Fibroblast of villous mesenchyme (primary cell): ENCODE data around the gene PNMA6E. TPM values are rescaled to one million over a fixed set of nuclear protein-coding genes. Genes with fewer than 3 reads are reported as not detected.

Experiments used
- DNase-seq: peaks from one replicate; pipeline ENCODE4 v3.0.0-alpha.2; 2010; ENCODE audit warnings: low read depth
- H3K4me3 ChIP-seq: 2 replicates; pipeline ENCODE4 v1.5.1; 2011; ENCODE audit warnings: low read depth, mild to moderate bottlenecking, low read length
- total RNA-seq: library from RNA; depleted of rRNA; stranded (reverse); fragments of >200 nt; gene quantifications from 2 replicates; pipeline ENCODE4 v1.2.3, GENCODE V29; 2012
- TF ChIP-seq, protein P1 (sequence below): IDR thresholded peaks from 2 replicates; pipeline ENCODE4 v1.5.1; 2012; ENCODE audit warnings: low read depth, mild to moderate bottlenecking, low read length; ENCODE audit not compliant: insufficient read depth

The PNMA6E gene
- total RNA-seq, 1 donor, result not detected

DNA sequence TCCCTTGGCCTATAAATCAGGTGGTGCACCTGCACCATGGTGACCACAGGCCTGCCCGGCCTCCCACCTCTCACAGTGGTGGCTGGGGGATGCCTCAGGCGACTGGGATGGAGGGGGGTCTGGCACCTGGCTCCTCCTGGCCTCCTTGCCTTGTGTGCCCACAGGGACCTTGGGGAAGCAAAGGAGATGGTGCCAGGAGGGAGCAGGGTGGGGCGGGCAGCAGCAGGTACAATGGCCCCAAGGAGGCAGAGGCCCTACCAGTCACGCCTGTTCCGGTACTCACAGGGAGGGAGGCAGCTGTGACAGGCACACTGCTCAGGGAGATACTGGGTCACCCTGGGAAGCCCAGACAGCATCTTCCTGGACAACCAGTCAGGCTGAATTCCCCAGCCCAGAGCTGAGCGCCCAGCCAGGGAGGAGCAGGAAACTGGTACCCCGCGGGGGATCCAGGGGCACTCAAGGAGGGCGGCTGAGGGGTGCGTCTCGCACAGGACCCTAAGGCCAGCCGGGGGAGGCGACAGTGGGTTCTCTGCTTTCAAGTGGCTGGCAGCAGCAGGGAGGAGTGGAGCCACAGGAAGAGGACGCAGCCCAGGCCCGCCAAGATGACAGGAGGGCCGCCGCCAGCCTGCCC is 45.9 kb upstream of the PNMA6E start:
- no peak for DNase-seq
- no peak overlapping the region for H3K4me3 ChIP-seq
- TF ChIP-seq, protein P1, sequence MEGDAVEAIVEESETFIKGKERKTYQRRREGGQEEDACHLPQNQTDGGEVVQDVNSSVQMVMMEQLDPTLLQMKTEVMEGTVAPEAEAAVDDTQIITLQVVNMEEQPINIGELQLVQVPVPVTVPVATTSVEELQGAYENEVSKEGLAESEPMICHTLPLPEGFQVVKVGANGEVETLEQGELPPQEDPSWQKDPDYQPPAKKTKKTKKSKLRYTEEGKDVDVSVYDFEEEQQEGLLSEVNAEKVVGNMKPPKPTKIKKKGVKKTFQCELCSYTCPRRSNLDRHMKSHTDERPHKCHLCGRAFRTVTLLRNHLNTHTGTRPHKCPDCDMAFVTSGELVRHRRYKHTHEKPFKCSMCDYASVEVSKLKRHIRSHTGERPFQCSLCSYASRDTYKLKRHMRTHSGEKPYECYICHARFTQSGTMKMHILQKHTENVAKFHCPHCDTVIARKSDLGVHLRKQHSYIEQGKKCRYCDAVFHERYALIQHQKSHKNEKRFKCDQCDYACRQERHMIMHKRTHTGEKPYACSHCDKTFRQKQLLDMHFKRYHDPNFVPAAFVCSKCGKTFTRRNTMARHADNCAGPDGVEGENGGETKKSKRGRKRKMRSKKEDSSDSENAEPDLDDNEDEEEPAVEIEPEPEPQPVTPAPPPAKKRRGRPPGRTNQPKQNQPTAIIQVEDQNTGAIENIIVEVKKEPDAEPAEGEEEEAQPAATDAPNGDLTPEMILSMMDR, result no peak

DNA sequence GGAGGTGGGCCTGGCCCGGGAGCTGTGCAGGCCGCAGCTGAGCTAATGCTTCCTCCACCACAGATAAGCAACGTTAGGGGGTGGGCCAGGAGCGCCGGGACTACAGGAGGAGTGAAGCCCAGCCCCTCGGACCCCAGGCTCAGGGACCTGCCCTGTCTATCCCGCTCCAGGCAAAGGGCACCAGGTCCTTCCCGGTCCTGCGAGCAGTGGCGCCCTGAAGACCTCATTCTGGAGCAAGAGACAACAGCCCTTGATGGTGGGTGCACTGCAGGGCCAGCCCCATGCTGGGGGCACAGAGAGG is 45.4 kb upstream of the PNMA6E start:
- no peak for DNase-seq
- no peak overlapping the region for H3K4me3 ChIP-seq
- TF ChIP-seq, protein P1, result no peak

DNA sequence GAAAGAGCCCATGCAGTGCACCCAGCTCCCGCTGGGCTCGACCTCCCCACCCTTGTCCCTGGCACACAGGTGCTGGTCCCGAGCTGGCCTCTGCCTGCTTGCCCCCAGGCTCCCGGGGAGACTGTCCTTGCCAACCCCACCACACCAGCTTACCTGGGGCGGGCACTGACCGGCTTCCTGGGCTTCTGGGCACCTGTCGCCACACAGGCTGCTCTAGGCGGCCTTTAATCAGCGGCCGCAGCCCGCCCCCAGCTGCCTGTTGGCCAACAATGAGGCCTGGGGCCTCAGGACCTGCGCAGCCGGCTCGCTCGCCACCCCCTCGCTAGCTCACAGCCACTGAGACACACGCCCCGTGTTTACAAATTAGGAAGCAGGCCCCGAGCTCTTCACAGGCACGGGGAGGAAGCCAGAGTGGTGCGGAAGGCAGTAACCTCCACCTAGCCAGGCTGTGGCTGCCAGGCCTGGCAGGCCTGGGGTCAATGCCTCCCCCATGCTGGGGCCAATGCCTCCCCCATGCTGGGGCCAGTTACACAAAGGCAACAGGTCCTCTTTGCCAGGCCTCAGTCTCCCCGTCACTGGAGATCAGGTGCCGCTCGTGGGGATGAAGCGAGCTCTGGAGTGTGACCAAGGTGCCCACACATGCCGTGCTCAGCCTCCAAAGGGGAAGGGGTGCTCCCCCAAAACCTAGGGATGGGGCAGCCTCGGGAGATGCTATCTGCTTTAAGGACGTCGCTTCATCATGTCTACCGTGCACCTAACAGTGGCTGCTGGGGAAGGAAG is 44.9 kb upstream of the PNMA6E start, which contains the start of gene TREX2:
TREX2 (minus strand) TSS at position 201 of the 780 bp plus-strand sequence. CDS start 626 bp downstream, outside the sequence.
- no peak within 1 kb of the TSS for H3K4me3 ChIP-seq
- no peak for DNase-seq
- TF ChIP-seq, protein P1, result no peak

DNA sequence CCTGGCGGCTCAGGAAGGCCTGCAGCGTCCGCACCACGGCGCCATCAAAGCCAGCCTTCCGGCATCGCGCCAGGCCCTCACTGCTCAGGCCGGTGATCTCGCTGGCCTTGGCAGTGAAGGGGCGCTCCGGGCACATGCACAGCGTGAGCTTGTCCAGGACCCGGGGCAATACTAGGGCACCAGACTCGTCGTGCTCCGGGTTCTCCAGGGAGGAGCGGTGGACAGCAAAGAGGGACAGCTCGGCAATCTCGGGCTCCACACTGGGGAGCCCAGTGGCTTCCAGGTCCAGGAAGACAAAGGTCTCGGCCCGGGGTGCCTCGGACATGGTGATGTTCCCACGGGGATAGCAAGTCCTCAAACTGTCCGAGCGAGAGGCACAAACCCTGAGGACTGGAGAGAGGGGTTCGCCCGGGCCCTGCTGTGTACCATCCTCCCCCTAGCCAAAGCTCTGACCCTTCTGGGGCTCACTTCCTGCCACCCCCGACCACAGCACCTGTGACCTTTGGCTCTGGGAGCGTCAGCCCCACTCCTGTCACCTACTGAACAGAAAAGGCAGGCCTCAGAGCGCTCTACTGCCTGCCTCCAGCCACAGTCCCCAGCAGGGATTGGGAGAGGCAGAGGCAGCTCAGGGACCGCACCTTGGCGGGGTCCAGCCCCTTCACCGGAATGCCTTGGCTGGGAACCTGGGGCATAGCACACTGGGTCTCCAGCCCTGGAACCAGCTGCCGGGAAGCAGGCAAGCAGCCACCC is 44.1 kb upstream of the PNMA6E start:
- TF ChIP-seq, protein P1, result no peak
- DNase-seq, result no peak
- H3K4me3 ChIP-seq, result no peak overlapping the region

DNA sequence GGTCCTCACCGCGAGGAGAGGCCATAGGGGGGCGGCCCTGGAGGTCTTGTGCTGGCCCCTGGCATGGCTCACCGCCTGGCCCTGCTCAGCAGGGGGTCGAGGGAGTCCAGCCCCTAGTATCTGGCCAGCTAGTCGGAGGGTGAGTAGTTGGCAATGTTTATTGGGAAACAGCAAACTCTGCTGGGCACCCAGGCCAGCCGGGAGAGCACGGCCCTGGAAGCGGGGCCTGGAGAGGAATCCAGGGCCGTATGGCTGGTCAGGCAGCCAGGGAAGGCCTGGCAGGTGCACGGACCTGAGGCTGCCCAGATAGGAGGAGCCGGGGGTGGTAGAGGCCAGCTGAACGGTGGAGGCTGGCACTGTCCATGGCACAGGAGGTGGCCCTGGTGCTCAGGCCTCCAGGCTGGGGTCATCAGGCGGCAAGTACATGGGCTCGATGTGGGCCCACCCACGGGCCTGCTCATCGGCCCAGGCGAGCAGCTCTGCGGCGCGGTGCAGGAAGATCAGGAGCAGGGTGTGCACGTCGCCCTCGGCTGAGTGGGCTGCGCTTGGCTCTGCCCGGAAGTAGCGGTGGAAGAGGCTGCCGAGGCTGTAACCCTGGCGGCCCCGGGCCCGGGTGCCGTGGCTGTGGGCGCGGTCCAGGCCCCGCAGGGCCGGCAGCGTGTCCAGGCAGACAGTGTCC is 43.3 kb upstream of the PNMA6E start:
- TF ChIP-seq, protein P1, result no peak
- H3K4me3 ChIP-seq, result no peak overlapping the region
- no peak for DNase-seq

DNA sequence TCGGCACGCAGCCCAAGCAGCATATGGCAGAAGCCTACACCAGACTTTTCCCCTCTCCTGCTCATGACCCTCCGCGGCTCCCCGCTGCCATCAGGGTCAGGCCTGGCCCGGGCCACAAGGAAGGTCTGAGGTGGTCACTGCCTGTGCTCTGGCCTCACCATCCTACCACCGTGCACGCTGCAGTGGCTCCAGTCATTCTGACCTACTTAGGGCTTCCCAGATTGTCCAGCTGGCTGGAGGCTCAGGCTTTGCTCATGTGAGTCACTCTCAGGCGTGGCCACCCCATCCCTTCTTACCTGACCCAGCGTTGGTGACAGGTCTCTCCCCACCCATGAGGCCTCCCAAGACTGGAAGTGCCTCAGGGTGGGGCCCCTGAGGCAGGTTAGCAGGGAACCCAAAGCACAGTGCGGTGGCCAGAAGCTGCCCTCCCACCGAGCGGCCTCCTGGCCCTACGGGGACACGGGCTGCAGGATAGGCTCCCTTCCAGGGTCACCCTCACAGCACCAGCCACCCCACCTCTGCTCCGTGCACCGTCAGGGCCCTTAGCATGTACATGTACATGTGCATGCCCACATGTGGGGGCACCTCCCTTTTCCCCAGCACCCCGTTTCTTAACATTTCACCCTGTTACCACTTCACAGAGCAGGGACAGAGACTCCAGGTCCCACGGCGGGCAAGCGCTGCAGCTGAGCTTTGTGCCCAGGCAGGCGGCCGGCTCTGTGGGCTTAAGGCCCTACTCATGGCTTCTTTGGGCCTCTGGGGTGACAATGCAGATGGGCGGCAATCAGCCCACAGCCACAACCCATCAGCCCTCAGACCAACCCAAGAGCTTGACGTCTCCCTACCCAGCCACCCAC is 42.6 kb upstream of the PNMA6E start:
- DNase-seq, result no peak
- TF ChIP-seq, protein P1, result no peak

More for the DNA sequence above, 42.6 kb upstream of the PNMA6E start:
- H3K4me3 ChIP-seq, result no peak overlapping the region
